Immature natural killer cell (primary cell): ENCODE measurements around the gene PMPCA. TPM values are rescaled to one million over a fixed set of nuclear protein-coding genes. Genes with fewer than 3 reads are reported as not detected.
"Not testable (repeated sequence)": the region's sequence is repeated elsewhere in the genome, so short reads cannot be mapped to it uniquely, and the experiment has no call there.

Experiments
- DNase-seq, 3 donors: peaks; one replicate each; pipeline ENCODE4 v3.0.0; 2022; ENCODE audit warnings: mixed read lengths in 1 of 3
- H3K27ac Mint-ChIP-seq, 6 donors: one replicate each; pipeline ENCODE4 v1.8.0; 2020; ENCODE audit warnings: mixed read lengths in 6 of 6, mild to moderate bottlenecking in 5 of 6, inconsistent platforms in 4 of 6, moderate library complexity in 3 of 6
- H3K27me3 Mint-ChIP-seq, 3 donors: one replicate each; pipeline ENCODE4 v1.8.0; 2020 to 2021; ENCODE audit warnings: low read depth in 3 of 3, mild to moderate bottlenecking in 3 of 3, mixed read lengths in 3 of 3, moderate library complexity in 3 of 3, inconsistent platforms in 1 of 3
- H3K36me3 Mint-ChIP-seq, 3 donors: one replicate each; pipeline ENCODE4 v1.8.0; 2020; ENCODE audit warnings: mixed read lengths in 3 of 3, inconsistent platforms in 2 of 3, mild to moderate bottlenecking in 2 of 3
- H3K4me1 Mint-ChIP-seq, 2 donors: one replicate each; pipeline ENCODE4 v1.8.0; 2020; ENCODE audit warnings: inconsistent platforms in 2 of 2, mild to moderate bottlenecking in 2 of 2, mixed read lengths in 2 of 2, moderate library complexity in 1 of 2
- H3K4me3 Mint-ChIP-seq, 5 donors: one replicate each; pipeline ENCODE4 v1.8.0; 2020; ENCODE audit warnings: mild to moderate bottlenecking in 5 of 5, mixed read lengths in 5 of 5, inconsistent platforms in 3 of 5, moderate library complexity in 3 of 5
- H3K9me3 Mint-ChIP-seq, 6 donors: one replicate each; pipeline ENCODE4 v1.8.0; 2020; ENCODE audit warnings: mild to moderate bottlenecking in 6 of 6, mixed read lengths in 6 of 6, inconsistent platforms in 4 of 6, moderate library complexity in 3 of 6
- polyA plus RNA-seq, 3 donors: library from polyadenylated mRNA; unstranded; fragments of 300-500 nt; fragmentation: Illumina TruSeq; gene quantifications; one replicate each; pipeline ENCODE4 v1.2.3, GENCODE V29; 2021

PMPCA gene
- polyA plus RNA-seq, 3 donors from 2014 or later, result 34.5 to 43.5 (median 42.6) TPM

DNA sequence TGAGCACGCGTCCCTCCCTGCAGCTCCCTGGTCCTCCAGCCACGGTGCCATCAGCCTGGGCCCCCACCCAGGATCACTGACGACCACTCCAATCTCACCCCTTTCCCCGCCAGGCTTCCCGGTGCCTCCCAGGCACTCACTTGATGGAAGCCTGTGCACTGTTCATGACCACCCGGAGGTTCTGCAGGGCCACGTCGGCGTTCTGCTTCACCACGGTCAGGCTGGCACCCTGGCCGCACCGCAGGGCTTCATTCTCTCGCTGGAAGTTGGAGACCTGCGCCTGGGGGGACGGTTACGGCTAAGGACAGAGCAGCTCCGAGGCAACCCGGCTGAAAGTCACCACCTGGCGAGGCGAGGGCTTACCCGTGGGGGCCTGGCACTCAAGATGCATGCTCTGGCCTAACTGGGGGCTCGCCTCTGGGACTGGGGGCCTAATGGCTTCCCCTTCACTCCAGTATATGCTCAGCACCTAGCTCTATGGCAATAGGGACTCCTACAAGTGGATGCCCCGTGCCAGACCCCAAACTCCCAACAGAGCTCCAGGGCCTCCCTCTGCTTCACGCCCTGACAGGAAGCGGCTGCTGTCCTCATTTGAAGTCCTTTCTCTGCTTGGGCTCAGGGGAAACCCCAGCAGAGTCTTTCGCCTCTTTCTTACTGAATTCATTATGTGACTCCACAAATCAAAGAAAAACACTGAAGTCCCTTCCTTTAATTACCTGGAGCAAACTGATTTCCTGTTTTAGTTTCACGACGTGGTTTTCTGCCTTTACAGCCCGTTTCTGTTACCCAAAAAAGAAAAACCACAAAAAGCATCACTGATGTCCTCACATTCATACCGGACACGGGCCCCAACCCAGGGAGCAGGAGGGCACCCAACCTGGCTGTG is 6.3 kb upstream of the PMPCA start:
- Mint-ChIP-seq H3K27me3 (peaks cover 0 to 4% (median 2%) of the 10 kb centered on the region in 3 donors), H3K4me3 (peak overlapping the region in 3 of 5 donors; percentile 6 to 40 (median 33)), H3K36me3 (peaks cover 0 to 9% (median 3%) of the 10 kb centered on the region in 3 donors), H3K27ac (peak overlapping the region; percentile 45 to 90 (median 74)), H3K9me3 (no peaks in the 10 kb centered on the region), H3K4me1 (peaks cover 27 to 31% of the 10 kb centered on the region in 2 donors)
- peak in 1 of 3 donors; percentile 21 for DNase-seq

DNA sequence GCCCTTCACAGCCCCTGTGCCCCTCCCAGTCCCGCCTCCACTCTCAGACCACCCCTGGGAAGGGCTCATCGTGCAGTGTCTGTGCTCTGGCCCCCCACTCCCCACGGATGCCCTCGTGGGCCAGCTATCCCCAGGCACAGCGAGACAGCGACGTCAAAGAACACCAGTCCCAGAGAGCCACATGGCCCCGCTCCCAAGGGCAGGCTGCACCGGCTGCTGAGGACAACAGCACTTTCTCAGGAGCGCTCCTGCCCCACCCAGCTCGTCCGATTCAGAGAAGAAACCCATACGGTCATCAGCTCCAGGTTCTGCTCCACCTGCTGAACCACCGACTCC is 5.7 kb upstream of the PMPCA start:
- peaks cover 0 to 8% (median 3%) of the 10 kb centered on the region in 3 donors for H3K27me3 Mint-ChIP-seq
- H3K9me3 Mint-ChIP-seq, result no peaks in the 10 kb centered on the region
- H3K36me3 Mint-ChIP-seq, result peaks cover 0 to 9% (median 3%) of the 10 kb centered on the region in 3 donors
- peaks cover 30 to 34% of the 10 kb centered on the region in 2 donors for H3K4me1 Mint-ChIP-seq
- H3K4me3 Mint-ChIP-seq, result peak overlapping the region in 4 of 5 donors; percentile 3 to 51 (median 11)
- H3K27ac Mint-ChIP-seq, result peak overlapping the region in 5 of 6 donors; percentile 45 to 90 (median 74)
- DNase-seq, result no peak

DNA sequence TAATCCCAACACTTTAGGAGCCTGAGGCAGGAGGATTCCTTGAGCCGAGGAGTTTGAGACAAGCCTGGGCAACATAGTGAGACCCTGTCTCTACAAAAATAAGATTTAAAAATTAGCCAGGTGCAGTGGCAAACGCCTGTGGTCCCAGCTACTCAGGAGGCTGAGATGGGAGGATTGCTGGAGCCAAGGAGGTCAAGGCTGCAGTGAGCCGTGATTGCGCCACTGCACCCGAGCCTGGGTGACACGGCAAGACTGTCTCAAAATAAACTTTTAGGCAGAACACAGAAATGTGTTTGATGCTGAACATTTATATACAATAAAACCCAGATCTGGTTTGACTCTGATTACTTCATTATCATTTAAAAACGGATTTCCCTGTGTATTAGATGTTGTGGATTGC is 5.0 kb upstream of the PMPCA start:
- Mint-ChIP-seq H3K36me3 (peaks cover 0 to 9% (median 3%) of the 10 kb centered on the region in 3 donors), H3K4me1 (peaks cover 33 to 37% of the 10 kb centered on the region in 2 donors)

DNA sequence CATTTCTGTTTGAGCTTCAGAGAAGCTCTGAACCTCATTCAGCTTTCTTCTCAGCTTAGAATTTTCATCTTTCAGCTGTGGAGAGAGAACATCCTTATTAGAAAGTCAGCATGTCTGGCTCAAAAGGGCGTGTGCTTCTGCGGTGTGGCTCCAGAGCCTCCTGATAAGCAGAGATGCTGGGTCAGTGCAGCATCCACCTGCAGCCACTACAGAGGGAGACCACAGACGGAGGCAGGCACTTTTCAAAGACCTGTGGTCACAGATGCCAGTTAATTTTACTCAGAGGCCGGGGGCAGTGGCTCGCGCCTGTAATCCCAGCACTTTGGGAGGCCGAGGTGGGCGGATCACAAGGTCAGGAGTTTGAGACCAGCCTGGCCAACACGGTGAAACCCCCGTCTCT is 4.6 kb upstream of the PMPCA start:
- H3K36me3 Mint-ChIP-seq, DNase-seq, H3K9me3 Mint-ChIP-seq, H3K4me3 Mint-ChIP-seq: not testable (repeated sequence)
- peaks cover 3 to 16% (median 7%) of the 10 kb centered on the region in 3 donors for H3K27me3 Mint-ChIP-seq
- H3K4me1 Mint-ChIP-seq, result peaks cover 34 to 41% of the 10 kb centered on the region in 2 donors
- H3K27ac Mint-ChIP-seq, result peak overlapping the region in 1 of 6 donors; percentile 50

More for the DNA sequence above, 5.0 kb upstream of the PMPCA start:
- H3K4me3 Mint-ChIP-seq, result no peak overlapping the region
- DNase-seq, result no peak
- peak overlapping the region in 2 of 6 donors; percentile 50 to 75 for H3K27ac Mint-ChIP-seq
- H3K27me3 Mint-ChIP-seq, result peaks cover 1 to 12% (median 6%) of the 10 kb centered on the region in 3 donors
- H3K9me3 Mint-ChIP-seq, result no peaks in the 10 kb centered on the region

DNA sequence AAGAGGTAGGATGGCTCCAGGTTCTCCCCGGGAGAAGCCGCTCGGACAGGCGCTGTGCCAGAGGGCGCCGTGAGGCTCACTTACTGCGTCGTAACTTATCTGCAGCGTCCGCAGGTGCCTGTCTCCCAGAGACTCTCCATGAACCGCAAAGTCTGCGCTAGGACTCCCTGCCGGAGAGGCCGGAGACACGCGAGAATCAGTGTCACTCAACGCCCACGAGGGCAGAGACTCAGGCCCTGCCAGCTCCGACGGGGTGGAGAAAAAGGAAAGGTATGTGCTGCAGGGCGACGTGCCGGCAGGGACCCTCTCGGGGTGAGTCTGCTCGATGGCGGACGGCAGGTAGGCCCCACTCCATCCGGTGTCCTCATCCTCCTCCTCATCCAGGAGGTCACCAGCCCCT is 3.4 kb upstream of the PMPCA start:
- not testable (repeated sequence) for DNase-seq, H3K9me3 Mint-ChIP-seq, H3K27ac Mint-ChIP-seq, H3K36me3 Mint-ChIP-seq
- Mint-ChIP-seq H3K4me1 (peaks cover 45 to 48% of the 10 kb centered on the region in 2 donors), H3K4me3 (peak overlapping the region in 1 of 5 donors; percentile 36), H3K27me3 (peaks cover 3 to 16% (median 9%) of the 10 kb centered on the region in 3 donors)

DNA sequence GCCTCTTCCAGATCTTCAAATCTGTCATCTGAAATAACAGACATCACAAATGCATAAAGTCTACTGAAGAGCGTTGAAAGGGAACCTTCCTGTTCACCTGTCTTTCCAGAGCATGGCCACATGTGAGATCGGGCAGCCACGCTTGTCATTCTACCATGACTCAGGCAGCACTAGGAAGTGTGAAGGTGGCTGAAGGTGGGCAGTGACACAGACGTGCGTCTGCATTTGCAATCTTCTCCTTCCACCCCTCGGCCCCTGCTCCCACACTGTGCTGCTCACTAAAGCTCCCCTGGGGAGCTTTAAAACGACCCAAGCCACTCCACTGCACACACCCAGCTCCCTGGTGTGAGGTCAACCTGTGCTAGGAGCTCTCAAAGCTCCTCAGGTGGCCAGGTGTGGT is 2.5 kb upstream of the PMPCA start:
- no peak for DNase-seq
- peak overlapping the region in 1 of 6 donors; percentile 22 for H3K27ac Mint-ChIP-seq
- H3K9me3 Mint-ChIP-seq, result no peaks in the 10 kb centered on the region
- peak overlapping the region in 3 of 5 donors; percentile 7 to 48 (median 44) for H3K4me3 Mint-ChIP-seq
- H3K4me1 Mint-ChIP-seq, result peaks cover 48 to 51% of the 10 kb centered on the region in 2 donors
- H3K27me3 Mint-ChIP-seq, result peaks cover 3 to 14% (median 9%) of the 10 kb centered on the region in 3 donors
- H3K36me3 Mint-ChIP-seq, result peaks cover 0 to 11% (median 3%) of the 10 kb centered on the region in 3 donors

DNA sequence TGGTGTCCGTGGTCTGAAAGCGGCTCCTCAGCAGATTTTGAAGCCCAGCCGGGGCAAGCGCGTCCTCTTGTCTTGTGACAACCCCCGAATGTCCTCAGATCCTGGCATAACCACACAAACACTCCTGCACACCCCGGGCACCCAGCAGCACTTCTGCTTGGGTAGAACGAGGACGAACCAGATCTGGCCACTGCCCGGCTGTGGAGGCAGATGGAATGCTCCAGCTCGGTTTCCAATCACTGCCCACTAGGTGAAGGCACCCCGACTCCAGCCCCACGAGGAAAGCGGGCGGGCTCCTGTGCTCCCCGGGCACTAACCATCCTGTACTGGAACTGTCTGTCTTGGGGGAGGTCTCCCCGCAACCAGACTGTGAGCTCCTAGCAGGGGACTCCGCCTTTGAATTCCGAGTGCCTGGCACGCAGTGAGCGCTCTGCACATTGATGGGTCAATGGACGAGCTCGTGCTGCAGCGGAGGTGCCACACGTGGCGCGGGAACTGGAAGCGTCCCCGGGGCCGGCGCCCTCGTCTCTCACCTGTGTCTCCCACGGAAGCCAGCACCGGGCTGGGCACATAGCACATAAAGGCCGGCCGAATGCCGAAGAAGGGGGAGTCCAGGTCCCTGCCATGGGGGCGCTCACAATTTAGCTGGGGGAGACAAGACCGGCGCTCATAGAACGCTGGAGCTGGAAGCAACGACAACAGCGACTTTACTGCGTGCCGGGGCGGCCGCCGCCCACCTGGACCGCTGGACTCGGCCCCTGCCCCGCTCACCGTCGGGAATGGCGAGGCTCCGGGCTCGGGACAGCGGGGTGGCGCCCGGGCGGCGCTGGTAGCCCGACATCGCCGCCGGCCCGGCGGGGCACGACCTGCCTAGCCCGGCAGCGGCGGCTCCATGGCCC is 652 bp upstream of the PMPCA start:
- Mint-ChIP-seq H3K4me1 (peaks cover 35 to 36% of the 10 kb centered on the region in 2 donors), H3K27ac (peak overlapping the region; percentile 77 to 90 (median 85)), H3K9me3 (peaks cover 0 to under 1% (median 0%) of the 10 kb centered on the region in 6 donors), H3K27me3 (peaks cover 3 to 14% (median 9%) of the 10 kb centered on the region in 3 donors), H3K4me3 (peak overlapping the region; percentile 84 to 89 (median 87)), H3K36me3 (peaks cover 4 to 11% (median 8%) of the 10 kb centered on the region in 3 donors)
- peak in 2 of 3 donors; percentile 29 to 32 for DNase-seq

DNA sequence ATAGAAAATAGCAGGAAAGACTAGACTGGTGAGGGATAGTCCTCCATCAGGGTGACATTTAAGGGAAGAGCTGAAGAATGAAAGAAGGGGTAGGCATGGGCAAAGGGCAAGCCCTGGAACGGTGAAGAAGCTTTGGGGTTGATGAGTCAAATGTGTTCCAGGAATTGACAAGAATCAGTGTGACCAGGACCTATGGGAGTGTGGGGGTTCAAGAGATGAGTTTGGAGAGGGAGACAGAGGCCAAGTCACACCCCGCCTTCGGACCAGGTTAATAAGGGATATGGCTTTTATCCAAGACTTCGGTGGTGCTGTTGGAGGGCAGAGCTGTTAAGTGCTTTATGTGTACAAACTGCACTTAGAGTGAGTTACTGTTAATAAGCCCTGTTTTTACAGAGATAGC is 920 bp downstream of the PMPCA start:
- H3K4me1 Mint-ChIP-seq, result peaks cover 30 to 33% of the 10 kb centered on the region in 2 donors
- H3K4me3 Mint-ChIP-seq, result peak overlapping the region; percentile 83 to 91 (median 88)
- H3K27me3 Mint-ChIP-seq, result peaks cover 3 to 17% (median 9%) of the 10 kb centered on the region in 3 donors
- no peak for DNase-seq
- H3K27ac Mint-ChIP-seq, result peak overlapping the region; percentile 84 to 92 (median 88)
- peaks cover 0 to 2% (median 0%) of the 10 kb centered on the region in 6 donors for H3K9me3 Mint-ChIP-seq
- peaks cover 4 to 9% (median 8%) of the 10 kb centered on the region in 3 donors for H3K36me3 Mint-ChIP-seq

DNA sequence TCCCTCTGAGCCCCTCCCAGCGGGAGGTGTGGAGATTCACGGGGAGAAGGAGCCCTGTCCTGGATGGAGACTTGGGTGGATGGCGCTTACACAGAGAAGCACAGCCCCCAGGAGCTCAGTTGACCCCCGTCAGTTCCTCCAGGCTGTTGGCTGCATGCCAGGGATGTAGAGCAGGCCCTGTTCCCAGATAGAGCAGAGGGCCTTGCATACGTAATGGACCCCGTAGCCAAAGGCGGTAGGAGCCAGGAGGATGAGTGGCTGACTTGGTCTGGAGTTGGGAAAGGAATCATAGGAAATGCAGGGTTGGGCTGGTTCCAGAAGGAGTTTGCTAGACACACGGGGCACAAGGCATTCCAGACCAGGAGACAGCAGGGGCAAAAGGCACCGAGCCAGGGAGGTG is 2.5 kb downstream of the PMPCA start:
- peaks cover 30 to 33% of the 10 kb centered on the region in 2 donors for H3K4me1 Mint-ChIP-seq
- no peak overlapping the region for H3K4me3 Mint-ChIP-seq
- peaks cover 2 to 17% (median 11%) of the 10 kb centered on the region in 3 donors for H3K36me3 Mint-ChIP-seq
- H3K9me3 Mint-ChIP-seq, result peaks cover 0 to 2% (median 0%) of the 10 kb centered on the region in 6 donors
- no peak for DNase-seq
- H3K27ac Mint-ChIP-seq, result no peak overlapping the region
- H3K27me3 Mint-ChIP-seq, result peaks cover 3 to 17% (median 9%) of the 10 kb centered on the region in 3 donors

DNA sequence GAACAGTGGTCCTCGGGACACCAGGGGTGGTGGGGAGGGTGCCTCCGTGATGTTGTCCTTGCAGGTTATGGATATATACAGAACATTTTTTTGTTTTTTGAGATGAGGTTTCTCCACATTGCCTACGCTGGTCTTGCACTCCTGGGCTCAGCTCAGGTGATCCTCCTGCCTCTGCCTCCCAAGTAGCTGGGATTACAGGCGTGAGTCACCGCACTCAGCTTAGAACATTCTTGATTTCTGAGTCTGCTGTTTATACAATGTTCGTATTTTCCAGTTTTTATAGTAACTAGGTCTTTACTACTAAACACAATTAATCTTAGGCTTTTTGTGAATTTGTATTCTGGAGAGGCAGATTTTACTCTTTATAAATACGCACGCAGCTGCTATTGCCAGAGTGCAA is 6.0 kb downstream of the PMPCA start:
- peaks cover 9 to 10% of the 10 kb centered on the region in 2 donors for H3K4me1 Mint-ChIP-seq
- peaks cover 0 to 2% (median 0%) of the 10 kb centered on the region in 6 donors for H3K9me3 Mint-ChIP-seq
- H3K4me3 Mint-ChIP-seq, result no peak overlapping the region
- peaks cover 0 to 3% (median 2%) of the 10 kb centered on the region in 3 donors for H3K27me3 Mint-ChIP-seq
- no peak overlapping the region for H3K27ac Mint-ChIP-seq
- H3K36me3 Mint-ChIP-seq, result peaks cover 2 to 22% (median 11%) of the 10 kb centered on the region in 3 donors
- no peak for DNase-seq

DNA sequence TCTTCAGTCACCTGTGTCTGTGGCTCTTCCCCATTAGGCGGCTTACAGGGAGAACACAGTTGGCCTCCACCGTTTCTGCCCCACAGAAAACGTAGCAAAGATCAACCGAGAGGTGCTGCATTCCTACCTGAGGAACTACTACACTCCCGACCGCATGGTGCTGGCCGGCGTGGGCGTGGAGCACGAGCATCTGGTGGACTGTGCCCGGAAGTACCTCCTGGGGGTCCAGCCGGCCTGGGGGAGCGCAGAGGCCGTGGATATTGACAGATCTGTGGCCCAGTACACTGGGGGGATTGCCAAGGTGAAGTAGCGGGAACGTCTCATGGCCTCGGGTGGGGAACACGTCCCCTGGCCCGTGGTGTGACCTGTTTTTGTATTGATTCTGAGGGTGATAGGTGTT is 6.5 kb downstream of the PMPCA start:
- no peak for DNase-seq
- Mint-ChIP-seq H3K27me3 (peaks cover 0 to 3% (median under 1%) of the 10 kb centered on the region in 3 donors), H3K27ac (no peak overlapping the region), H3K4me1 (peaks cover 4 to 6% of the 10 kb centered on the region in 2 donors), H3K36me3 (peaks cover 2 to 22% (median 11%) of the 10 kb centered on the region in 3 donors), H3K4me3 (no peak overlapping the region), H3K9me3 (peaks cover 0 to 2% (median 0%) of the 10 kb centered on the region in 6 donors)

DNA sequence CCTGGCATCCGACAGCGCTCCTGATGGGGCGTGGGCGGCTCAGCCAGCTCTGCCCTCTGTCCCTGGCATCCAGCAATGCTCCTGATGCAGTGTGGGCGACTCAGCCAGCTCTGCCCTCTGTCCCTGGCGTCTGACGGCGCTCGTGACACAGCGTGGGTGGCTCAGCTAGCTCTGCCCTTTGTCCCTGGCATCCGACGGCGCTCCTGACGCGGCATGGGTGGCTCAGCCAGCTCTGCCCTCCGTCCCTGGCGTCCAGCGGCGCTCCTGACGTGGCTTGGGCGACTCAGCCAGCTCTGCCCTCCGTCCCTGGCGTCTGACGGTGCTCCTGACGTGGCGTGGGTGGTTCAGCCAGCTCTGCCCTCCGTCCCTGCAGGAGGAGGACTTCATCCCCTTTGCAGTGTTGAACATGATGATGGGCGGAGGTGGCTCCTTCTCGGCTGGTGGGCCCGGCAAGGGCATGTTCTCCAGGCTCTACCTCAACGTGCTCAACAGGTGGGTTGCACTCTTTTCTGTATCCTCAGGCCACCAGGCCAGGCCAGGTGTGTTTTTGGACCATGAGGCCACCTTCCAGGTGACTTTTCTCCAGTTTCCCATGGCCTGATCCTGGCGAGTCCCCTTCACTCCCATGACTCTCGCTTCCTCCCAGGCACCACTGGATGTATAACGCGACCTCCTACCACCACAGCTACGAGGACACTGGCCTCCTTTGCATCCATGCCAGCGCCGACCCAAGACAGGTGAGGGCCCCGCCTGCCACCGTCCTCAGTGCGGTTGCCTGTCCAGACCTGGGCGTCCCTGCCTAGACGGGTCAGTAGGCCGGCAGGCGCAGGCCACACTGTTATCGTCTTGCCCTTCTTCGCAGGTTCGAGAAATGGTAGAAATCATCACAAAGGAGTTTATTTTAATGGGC is 8.0 kb downstream of the PMPCA start:
- H3K4me1 Mint-ChIP-seq, result peaks cover 0 to 2% of the 10 kb centered on the region in 2 donors
- H3K4me3 Mint-ChIP-seq, result no peak overlapping the region
- H3K27ac Mint-ChIP-seq, result peak overlapping the region in 1 of 6 donors; percentile 46
- no peak for DNase-seq
- peaks cover 0 to 25% (median 11%) of the 10 kb centered on the region in 3 donors for H3K36me3 Mint-ChIP-seq
- H3K9me3 Mint-ChIP-seq, result peaks cover 0 to 2% (median 0%) of the 10 kb centered on the region in 6 donors
- peaks cover 0 to 3% (median 0%) of the 10 kb centered on the region in 3 donors for H3K27me3 Mint-ChIP-seq
